GM11168 (cell line): ENCODE data around the gene MAD1L1.

Experiments
- in situ Hi-C: fragments of 300-500 bp; cut with MboI; formaldehyde crosslinking; loops from one replicate; pipeline ENCODE4 v1.12.0; 2022; ENCODE audit warnings: low sequenced_read_pairs; ENCODE audit not compliant: unreplicated experiment

MAD1L1 gene

DNA sequence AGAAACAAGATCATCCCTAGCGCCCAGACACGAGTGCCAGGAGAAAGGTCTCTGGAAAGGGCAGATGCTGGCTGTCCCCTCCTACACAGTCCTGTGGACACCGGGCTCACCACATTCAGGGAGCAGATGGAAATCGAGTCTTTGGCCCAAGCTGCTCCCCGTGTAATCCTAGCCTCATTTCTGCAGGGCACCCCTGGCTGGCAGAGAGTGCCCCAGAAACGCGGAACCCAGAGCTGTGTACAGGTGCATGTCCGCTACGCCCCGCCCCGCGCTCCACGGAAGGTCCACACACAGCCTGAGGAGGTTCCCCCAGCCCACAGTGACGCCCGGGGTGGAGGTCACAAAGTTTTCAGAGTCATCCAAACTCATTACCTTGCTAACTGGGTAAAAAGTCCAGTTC lies 202.8 kb downstream of the MAD1L1 start:
- in situ Hi-C loops, result no loop called here

DNA sequence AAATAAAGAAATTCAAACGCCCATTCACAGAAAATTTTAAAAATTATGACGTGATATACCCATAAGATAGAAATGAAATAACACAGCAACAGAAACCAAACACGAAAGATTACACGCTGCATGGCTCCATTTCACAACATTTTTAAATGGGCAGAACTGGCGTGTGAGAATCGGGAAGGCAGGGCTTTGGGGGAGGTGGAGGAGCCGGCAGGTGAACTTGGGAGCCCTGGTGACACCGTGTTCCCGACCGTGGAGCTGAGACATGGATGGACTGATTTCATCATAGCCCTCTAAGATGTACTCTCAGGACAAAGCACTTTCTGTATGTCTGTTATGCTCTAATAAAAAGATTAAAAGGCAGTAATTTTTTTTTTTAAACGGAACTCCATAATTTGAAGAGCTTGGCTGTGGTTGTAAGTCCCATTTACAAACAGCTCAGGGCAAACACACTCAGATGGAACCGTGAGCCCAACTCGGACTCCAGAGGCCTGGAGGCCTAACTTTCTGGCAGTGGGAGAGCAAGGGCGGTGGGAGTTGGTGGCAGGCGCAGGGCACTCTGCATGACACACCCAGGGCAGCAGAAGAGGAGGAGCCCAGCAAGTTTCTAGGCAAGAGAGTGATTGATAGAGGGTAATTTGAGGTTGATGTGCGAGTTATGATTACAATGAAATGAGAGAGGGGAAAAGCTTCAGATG lies 203.4 kb downstream of the MAD1L1 start:
- in situ Hi-C loops, result no loop called here

DNA sequence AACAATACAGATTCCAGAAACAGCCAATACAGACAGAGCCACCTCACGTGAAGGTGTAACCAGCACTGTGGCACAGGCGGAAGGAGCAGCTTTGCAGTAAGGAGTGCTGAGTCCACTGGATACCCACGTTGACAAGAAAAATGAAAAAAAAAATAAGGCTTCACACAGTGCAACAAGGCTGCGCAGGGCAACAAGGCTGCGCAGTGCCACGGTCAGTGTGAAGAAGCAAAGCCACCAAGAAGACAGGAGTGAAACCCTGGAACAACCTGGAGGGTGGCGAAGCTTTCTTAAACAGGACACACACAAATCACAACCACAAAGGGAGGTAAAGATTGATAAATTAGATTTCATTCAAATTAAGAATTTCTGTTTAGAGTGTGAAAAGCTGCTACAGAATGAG lies 204.0 kb downstream of the MAD1L1 start:
- in situ Hi-C loops, result no loop called here

DNA sequence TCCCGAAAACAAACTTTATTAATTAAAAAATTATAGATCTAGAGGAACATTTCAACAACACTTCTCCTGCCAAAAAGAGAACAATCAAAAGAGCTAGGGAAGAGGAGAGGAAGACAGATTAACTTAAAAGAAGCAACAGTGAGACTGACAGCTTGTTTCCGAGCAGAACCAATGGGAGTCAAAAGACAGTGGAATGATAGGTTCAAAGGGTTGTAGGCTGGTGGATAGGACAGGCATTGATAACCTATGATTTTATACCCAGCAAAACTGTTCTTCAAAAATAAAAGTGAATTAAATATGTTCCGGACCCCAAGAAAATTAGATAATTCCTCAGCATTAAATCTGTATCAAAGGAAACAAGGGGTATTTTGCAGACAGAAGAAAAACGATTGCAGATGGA lies 207.6 kb downstream of the MAD1L1 start:
- in situ Hi-C loops, result no loop called here

DNA sequence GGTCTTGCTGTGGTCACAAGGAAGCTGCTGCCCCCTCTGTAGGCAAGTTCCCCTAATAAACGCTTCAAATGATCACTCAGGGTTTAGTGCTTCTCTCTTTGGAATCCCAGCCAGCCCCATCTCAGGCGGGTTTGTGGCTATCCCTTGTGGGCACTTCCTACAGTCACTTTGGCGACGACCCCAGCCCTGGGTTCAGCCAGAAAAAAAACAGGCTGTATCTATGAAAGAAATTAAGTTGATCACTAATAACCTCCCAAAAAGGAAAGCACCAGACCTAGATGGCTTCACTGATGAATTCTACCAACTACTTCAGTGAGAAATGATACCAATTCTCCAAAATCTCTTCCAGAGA lies 208.2 kb downstream of the MAD1L1 start:
- in situ Hi-C loops, result no loop called here

DNA sequence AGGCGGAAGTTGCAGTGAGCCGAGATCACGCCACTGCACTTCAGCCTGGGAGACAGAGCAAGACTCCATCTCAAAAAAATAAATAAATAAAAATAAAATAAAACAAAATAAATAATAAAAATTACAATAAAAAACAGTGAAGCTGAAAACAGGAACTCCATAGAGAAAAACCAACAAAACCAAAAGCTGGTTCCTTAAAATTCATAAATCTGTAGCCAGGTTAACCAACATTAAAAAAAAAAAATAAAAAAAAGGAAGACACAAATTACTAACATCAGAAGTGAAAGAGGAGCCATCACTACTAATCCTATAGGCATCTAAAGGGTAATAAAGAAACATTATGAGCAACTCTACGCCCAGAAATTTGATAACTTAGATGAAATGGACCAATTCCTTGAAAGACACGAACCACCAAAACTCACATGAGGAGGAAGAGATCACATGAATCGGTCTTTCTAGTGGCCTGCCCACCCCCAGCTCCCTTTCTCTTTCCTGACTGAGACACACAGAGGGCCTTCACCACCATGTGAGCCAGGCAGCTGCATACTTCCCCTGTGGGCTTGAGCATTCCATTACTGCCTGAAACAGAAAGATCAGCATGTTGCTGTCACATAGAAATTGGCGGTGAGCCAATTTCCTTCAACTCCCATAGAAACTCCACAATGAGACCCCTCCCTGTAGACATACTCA lies 208.7 kb downstream of the MAD1L1 start:
- in situ Hi-C loops, result no loop called here

DNA sequence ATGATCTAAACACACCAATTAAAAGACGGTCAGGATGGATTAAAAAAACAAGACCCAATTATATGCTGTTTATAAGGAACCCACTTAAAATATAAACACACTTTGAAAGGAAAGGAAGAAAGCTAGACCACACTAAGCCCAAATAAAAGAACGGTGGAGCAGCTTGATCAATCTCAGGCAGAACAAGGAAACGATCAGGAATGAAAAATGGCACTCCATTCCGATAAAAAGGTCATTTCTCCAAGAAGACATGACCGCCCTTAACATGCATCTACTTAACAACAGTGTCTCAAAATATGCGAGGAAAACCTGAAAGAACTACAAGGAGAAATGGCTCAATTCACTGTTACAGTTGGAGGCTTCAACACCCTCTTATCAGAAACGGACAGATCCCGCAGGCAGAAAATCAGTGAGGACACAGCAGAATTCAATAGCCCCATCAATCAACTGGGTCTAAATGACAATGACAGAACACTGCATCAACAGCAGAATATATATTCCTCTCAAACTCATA lies 210.0 kb downstream of the MAD1L1 start:
- in situ Hi-C loops, result no loop called here

DNA sequence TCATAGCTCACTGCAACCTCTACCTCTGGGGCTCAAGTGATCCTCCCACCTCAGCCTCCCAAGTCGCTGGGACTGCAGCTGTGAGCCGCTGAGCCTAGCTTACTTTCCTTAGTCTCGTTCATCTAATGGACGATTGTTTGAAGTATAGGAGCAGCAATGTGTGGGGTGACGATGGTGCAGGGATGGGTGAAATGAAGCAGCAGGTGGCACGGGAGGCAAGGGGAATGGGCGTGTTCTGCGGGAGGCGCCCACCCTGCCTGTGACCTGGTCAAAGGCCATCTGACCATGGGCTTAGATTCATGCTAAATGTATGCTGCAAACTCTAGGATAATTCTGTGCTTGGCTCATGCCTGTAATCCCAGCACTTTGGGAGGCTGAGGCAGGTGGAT lies 210.7 kb downstream of the MAD1L1 start:
- in situ Hi-C loops, result no loop called here

DNA sequence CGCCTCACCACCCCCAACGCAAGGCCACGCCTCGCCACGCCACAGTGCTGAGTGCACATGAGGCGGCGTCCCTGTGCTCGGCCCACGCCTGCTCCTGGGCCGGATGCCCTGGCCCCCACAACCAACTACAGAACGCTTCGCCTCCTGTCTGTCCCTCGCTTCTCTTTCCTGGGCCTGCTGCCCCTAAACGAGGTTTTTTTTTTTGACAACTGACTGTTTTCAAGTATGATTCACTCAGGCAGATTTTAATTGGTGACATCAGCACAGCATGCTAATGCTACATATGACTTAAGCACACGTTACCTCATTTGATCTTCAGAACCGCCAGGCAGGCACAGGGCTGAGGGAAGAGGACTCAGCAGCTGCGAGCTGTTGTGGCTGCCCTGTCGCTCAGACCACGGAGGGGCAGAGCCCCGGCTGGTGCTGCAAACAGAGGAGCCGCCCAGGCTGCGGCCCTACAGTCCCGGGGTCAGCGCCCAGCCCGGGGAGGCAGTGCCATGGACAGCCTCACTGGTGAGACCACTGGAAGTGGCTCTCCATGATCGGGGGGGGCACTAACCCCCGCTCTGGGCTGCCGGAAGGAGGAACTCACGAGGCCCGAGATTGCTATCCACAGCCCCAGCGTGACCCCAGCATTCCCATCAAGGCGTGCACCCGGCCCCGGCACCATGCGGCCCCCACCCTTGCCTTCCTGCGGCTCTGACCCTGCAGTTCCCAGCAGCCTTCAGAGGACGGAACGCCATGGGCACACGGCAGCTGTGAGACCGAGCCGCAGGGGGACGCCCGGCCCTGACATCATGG lies 212.8 kb downstream of the MAD1L1 start:
- in situ Hi-C loops, result no loop called here

DNA sequence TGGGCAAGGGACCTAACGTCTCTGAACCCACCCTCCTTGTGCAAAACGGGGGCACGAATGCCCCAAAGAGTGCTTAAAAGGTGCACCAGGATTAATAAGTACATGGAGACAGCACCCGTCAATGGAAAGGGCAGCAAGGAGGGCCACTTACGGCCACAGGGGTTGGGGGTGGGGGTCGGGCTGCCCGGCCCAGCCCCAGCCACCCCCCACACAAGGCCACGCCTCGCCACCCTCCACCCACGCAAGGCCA lies 213.4 kb downstream of the MAD1L1 start:
- in situ Hi-C loops, result no loop called here

DNA sequence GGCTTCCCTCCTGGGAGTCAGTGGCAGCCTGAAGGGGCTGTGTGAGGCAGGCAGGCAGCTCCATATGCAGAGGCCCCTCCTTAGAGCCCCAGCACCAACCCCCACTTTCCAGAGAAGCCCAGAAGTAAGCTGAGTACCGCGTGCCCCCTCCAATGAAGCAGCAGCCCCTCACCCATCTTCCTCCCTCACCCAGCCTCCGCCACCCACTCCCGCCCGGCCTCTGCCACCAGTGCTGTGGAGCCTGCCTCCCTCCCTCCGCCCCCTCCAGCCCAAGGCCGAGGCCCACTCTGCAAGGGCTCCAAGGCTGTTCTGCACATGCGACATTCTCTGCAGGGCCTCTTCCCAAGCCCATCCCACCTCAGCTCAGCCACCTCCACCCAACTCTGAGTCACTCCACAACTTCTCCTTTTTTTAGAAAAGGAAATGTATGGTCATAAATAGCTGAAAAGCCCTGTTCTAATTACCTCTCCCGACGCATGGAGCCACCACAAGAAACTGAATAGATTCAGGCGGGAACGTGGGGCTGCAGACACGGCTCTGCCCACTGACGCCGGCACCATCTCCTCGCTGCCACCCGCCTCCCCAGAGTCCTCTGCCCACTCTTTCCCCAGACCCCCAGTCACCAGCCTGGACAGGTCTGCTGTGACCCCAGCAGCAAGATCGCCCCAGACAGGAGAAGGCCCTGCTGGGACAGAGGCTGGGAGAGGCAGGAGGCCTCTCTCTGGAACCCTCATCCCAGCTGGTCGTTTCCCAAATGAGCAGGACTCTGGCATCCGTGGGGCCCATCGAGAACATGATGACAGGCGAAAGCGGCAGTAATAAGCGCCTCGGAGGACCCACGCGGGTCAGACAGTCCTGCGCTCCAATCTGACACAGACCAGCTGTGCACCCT lies 213.9 kb downstream of the MAD1L1 start:
- in situ Hi-C loops, result no loop called here

DNA sequence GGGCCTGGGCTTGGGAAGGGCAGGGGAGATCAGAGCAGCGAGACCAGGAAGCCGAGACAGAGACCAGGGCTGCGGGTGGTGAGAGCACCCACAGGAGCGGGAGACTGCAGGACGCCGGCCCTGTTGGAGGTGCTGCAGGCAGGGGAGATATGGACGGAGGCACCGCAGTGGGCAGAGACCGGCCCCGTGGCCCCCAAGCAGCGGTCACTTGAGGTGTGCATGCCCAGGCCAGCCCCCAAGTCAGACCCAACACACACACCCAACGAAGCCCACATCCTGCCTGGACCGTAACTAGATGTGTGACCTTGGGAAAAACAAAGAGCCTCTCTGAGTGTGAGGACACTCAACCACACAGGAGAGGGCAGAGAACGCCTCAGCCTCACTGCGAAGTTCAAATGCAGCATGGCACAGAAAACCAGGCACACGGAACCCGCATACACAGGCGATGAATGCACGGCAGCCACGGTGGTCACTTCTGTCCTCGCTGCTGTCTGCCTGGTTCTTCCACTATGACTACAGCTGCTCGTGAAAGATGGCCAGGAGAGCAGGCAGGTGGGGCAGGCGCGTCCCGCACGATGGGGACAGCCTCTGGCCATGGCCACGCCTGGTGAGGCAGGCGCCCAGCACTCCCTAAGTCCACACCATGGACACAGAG lies 214.7 kb downstream of the MAD1L1 start:
- in situ Hi-C loops, result no loop called here

DNA sequence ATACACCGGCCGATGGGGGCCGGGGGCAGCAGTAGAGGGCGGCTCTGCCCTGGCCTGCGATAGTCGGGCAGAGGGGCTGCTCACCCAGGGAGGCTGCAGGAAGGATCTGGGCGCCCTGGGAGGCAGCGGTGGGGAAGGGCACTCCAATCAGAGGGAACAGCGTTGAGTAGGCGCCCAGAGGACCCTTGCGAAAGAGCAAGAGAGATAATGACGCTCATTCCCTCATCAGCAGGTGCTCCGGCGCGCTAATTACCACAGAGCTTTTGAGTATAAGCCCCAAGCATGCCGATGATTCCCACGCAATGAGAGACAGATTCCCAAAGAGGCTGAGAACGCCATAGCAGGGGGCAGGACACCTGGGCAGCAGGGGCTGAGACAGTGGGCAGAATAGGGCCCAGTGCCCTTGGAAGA lies 215.3 kb downstream of the MAD1L1 start:
- in situ Hi-C loops, result no loop called here

DNA sequence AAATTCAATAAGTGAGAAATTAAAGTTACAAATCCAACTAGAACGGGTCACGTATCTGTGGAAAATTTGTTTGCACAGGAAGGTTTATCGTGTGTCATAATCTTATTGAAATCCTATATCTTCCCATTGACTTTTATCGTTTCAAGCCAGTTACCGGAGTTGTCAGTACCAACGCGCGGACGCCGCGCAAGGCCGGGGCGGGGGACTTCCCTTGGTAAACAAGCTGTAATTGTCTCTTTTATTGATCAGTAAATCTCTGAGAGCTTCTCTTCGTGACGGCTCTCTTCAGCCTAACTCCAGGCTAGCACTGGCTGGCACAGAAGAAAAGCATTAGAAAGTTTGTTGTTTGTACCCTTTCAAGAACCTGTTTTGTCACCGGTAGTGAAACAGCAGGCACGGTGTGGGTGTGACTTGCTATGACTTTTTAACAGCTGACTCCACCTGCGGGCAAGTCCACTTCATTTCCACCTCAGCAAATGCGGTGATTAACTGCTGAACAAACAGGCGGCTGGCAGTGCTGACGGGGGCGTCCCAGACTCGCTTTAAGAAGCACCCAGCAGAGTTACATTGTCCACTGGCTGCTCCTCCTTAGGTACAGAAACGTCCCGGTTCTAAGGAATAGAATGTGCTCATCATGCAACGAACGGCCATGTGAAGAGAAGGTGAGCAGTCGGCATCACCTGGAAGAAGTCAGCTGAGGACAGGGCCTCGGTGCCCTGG lies 215.8 kb downstream of the MAD1L1 start:
- in situ Hi-C loops, result no loop called here

DNA sequence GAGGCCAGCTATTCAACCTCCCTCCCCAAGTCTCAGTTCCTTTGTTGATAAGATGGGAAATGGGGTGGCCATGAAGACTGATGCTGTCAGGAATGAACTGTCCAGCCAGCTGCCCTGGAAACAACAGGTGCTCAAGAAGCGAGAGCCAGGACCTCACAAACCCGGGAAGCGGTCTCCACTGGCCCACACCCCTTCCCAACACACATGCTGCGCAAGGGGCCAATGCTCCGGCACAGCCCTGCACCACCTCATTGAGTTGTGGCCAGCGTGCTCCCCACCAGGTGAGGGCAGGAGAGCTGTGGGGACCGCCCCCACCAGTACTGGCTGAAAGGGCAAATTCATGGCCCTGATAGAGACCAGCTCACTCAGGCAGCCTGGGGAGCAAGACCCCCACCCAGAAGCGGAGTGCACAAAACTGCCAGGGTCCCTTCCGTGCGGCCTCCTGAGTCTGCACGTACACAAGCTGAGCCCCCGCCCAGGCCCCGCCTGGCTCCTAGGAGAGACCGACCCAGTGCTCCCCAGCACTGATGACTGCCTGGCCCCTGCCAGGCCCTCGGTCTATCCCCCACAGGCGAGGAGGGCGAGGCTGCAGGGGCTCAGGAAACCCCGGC lies 216.6 kb downstream of the MAD1L1 start:
- in situ Hi-C loops, result no loop called here

DNA sequence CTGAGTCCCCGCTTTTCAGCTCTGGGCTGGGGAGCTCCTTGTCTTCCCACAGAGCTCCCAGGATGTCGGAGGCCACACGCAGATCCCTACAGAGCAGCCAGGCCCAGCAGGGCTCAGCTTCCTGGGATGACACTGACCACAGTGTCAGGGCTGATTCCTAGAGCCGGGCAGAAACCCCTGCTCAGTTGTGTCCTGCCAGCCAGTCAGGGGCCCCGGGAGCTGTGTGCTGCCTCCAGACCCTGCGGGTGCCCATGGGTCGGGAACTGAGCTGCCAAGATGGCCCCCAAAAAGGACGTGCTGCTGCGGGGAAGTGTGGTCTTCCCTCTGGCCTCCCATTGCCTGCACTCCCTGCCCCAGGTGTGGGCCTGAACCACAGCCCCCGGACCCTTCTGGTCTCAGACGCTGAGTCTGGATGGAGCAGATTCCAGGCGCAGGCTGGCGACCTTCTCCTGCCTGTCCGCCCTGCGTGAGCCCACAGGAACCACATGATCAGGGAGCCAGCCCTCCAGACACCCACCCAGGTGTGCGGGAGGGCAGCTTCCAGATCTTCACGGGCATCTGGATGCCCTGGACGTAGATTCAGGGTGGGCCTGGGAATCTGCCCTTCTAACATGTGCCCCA lies 217.4 kb downstream of the MAD1L1 start:
- in situ Hi-C loops, result no loop called here

DNA sequence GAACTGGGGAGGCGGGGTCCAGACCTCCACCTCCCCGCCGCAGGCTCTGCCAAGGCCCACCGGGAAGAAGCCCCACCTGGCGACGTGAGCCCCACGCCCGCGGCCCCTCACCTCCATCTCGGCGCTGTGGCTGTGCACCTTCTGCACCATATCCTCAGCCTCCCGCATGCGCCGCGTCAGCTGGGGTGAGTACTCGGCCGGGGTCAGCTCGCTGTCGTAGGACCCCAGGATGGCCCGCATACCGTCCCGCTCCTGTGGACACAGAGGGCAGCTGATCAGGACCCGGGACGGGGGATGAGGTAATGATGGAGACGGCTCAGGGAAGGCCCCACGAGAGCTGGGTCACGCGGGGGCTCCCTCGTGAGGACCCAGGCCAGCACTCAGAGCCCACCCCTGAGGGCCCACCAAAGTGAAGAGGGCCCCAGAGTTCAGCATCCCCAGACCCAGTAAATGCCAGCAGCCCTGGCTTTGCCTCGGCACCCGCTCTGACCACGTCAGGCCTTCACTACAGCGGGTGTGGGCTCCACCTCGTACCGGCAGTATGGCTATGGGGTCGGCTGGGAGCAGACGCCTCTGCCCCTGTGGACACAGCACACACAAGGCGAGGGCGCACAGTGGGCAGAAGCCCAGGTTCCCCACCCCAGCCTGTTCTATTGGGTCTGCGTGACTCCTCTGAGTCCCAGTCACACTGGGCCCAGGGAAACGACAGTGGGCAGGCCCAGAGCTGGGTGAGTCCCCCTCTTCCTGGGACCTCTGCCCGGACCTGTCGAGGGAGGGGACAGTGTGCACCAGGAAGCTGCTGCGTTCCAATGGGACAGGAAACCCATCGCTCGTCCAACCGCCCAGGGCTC lies 218.1 kb downstream of the MAD1L1 start:
- in situ Hi-C loops, result no loop called here
